Esophagus muscularis mucosa (tissue), 3 donors: ENCODE results near the gene SLC25A23.

Experiments
- POLR2A ChIP-seq: fragments of 450-650 bp; IDR thresholded peaks from one replicate; pipeline ENCODE4 v1.6.1; 2017; ENCODE audit warnings: antibody characterized with exemption, moderate library complexity, mild to moderate bottlenecking, low read depth
- TF ChIP-seq, protein P1 (sequence below), 3 experiments: fragments of 200-600 bp in 2 of 3; fragments of 450-650 bp in 1 of 3; sonication (generic) in 2 of 3; IDR thresholded peaks; one replicate each; pipeline ENCODE4 v1.5.1; 2017 to 2019; ENCODE audit warnings: antibody characterized with exemption in 3 of 3, mild to moderate bottlenecking in 2 of 3, moderate library complexity in 1 of 3

DNA sequence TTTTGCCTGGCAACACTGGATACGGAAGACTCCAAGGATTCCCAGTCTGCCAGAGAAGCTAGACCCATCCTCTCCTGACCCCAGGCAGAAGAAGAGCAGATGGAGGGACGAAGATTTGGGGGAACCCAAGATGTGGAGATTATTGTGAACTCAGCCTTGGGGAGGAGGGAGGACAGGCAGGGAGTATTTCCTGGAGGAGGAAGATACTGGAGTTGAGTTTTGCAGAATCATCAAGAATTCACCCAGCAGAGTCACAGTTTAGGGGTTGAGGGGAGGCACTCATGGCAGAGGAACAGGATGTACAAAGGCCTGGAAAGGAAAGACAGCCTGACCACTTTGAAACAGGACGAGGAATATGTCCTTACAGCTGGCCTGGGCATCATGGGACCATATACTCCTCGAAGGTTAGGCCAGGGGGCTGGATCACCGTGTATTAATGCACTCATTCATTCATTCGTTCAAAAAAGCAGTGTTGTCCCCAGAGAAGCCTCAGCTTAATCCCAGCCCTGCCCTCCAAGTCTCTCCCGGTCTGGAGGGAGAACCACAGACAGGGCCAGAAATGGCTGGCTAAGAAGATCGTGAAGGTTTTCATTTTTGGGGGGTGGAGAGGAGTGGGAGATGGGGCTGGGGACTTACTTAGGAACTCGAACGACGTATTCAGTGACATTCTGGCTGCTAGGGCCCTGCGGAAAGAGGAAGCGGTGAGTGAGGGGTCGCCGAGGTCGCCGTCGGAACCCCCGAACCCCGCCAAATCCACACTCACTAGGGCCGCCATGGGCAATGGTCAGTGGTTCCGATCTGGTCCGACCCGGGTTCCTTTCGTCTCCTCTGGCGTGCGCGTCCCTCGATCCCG, 67.1 kb downstream of the SLC25A23 start:
- TF ChIP-seq, protein P1, sequence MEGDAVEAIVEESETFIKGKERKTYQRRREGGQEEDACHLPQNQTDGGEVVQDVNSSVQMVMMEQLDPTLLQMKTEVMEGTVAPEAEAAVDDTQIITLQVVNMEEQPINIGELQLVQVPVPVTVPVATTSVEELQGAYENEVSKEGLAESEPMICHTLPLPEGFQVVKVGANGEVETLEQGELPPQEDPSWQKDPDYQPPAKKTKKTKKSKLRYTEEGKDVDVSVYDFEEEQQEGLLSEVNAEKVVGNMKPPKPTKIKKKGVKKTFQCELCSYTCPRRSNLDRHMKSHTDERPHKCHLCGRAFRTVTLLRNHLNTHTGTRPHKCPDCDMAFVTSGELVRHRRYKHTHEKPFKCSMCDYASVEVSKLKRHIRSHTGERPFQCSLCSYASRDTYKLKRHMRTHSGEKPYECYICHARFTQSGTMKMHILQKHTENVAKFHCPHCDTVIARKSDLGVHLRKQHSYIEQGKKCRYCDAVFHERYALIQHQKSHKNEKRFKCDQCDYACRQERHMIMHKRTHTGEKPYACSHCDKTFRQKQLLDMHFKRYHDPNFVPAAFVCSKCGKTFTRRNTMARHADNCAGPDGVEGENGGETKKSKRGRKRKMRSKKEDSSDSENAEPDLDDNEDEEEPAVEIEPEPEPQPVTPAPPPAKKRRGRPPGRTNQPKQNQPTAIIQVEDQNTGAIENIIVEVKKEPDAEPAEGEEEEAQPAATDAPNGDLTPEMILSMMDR (IDR thresholded peaks at IDR 0.05), result no peak
- TF ChIP-seq POLR2A, result no peak
